MM.1S (cell line): ENCODE measurements around the gene ARID3C.
A peak's percentile ranks its signal among the peaks of the same experiment; 100 is the strongest.

Experiments
- DNase-seq: peaks from one replicate; pipeline ENCODE4 v3.0.0-alpha.2; 2015
- H2AFZ ChIP-seq: fragments of 300-600 bp; sonication (generic); 2 replicates; pipeline ENCODE4 v1.6.0; 2016; ENCODE audit warnings: antibody characterized with exemption, low read length
- H3F3A ChIP-seq: fragments of 300-600 bp; sonication (generic); 2 replicates; pipeline ENCODE4 v1.6.1; 2016; ENCODE audit warnings: mild to moderate bottlenecking, antibody characterized with exemption, low read length, moderate library complexity, mixed read lengths; ENCODE audit not compliant: insufficient read depth
- H3K27ac ChIP-seq: fragments of 300-600 bp; sonication (generic); 2 replicates; pipeline ENCODE4 v1.5.1; 2016; ENCODE audit warnings: mild to moderate bottlenecking, low read length
- H3K27me3 ChIP-seq: fragments of 300-600 bp; sonication (generic); replicated peaks from 2 replicates; pipeline ENCODE4 v1.6.0; 2016; ENCODE audit warnings: low read length; ENCODE audit not compliant: insufficient read depth
- H3K36me3 ChIP-seq: fragments of 300-600 bp; sonication (generic); replicated peaks from 2 replicates; pipeline ENCODE4 v1.6.1; 2016; ENCODE audit warnings: mild to moderate bottlenecking, low read length, mixed read lengths; ENCODE audit not compliant: insufficient read depth
- H3K4me1 ChIP-seq: fragments of 300-600 bp; sonication (generic); 2 replicates; pipeline ENCODE4 v1.6.1; 2016; ENCODE audit warnings: low read length, mixed read lengths
- H3K4me2 ChIP-seq: fragments of 300-600 bp; sonication (generic); 2 replicates; pipeline ENCODE4 v1.6.0; 2016; ENCODE audit warnings: low read depth, low read length
- H3K4me3 ChIP-seq: fragments of 300-600 bp; sonication (generic); 2 replicates; pipeline ENCODE4 v1.5.1; 2016; ENCODE audit warnings: low read length, mixed read lengths
- H3K79me2 ChIP-seq: fragments of 300-600 bp; sonication (generic); 2 replicates; pipeline ENCODE4 v1.6.1; 2016; ENCODE audit warnings: mixed run types, low read length, mixed read lengths
- H3K9ac ChIP-seq: fragments of 300-600 bp; sonication (generic); 2 replicates; pipeline ENCODE4 v1.6.1; 2016; ENCODE audit warnings: low read length, mixed read lengths
- H3K9me2 ChIP-seq: fragments of 300-600 bp; sonication (generic); replicated peaks from 2 replicates; pipeline ENCODE4 v1.6.1; 2016; ENCODE audit warnings: mild to moderate bottlenecking, low read length, mixed read lengths; ENCODE audit not compliant: insufficient read depth
- H3K9me3 ChIP-seq: fragments of 300-600 bp; sonication (generic); replicated peaks from 2 replicates; pipeline ENCODE4 v1.6.1; 2016; ENCODE audit warnings: mild to moderate bottlenecking, low read length, mixed read lengths; ENCODE audit not compliant: insufficient read depth
- H4K20me1 ChIP-seq: fragments of 300-600 bp; sonication (generic); 2 replicates; pipeline ENCODE4 v1.6.1; 2016; ENCODE audit warnings: mild to moderate bottlenecking, low read length, moderate library complexity, mixed read lengths; ENCODE audit not compliant: insufficient read depth
- CTCF ChIP-seq: fragments of 300-600 bp; sonication (generic); IDR thresholded peaks from 2 replicates; pipeline ENCODE4 v1.5.1; 2016; ENCODE audit warnings: antibody characterized with exemption, low read length, mixed read lengths
- EZH2 ChIP-seq: fragments of 300-600 bp; sonication (generic); optimal IDR thresholded peaks from 2 replicates; pipeline ENCODE3; 2017; ENCODE audit warnings: low read depth, mild to moderate bottlenecking, antibody characterized with exemption, low read length, mixed read lengths
- EZH2phosphoT487 ChIP-seq: fragments of 300-600 bp; sonication (generic); IDR thresholded peaks from 2 replicates; pipeline ENCODE4 v1.6.1; 2018; ENCODE audit warnings: antibody characterized with exemption, low read length

Gene ARID3C

DNA sequence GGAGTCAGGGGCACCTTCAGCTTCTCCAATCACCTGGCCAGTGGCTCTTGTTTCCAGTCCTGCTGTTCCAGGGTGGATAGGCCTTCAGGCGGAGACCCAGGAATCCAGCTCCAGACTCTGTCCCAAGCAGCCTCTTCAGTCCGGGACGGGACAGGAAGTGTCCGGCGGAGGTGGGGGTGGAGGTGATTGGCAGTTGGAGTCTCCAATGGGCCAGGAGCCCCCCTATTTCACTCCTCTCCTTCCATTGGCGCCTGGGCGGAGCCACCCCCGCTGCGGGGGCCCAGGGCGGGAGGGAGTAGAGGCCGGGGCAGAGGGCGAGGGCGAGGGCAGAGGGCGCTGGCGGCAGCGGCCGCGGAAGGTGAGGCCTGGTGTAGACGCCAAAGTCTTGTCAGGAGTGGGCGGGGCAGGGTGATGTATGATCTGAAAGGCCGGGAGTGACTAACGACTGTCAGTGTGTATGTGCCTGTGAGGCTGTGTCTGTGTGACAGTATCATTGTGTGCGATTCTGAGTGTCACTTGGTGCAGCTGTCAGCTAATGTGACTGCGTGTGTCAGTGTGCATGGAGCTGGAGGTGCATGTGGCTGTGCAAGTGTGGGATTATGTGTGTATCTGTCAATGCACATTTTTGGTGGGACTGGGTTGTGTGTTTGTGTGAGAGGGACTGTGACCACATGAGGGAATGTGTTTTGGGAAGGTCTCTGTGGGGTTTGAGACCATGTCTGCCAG is 23.2 kb upstream of the ARID3C start, which contains the start of gene IL11RA:
Gene IL11RA, plus strand, starts transcription at position 310 of the 726 bp plus-strand sequence. CDS start 3,033 bp downstream, outside the sequence.
- no peaks in the 10 kb centered on the region for H3K27me3 ChIP-seq
- no peaks in the 10 kb centered on the region for H3K9me3 ChIP-seq
- H3K27ac ChIP-seq, result no peak within 1 kb of the TSS; the same call in 1 of the 2 replicates
- peaks cover 21% of the 10 kb centered on the region for H3K79me2 ChIP-seq
- no peaks in the 10 kb centered on the region for H4K20me1 ChIP-seq
- H3K4me3 ChIP-seq, result peak within 1 kb of the TSS; percentile 42
- peaks cover 10% of the 10 kb centered on the region for H3K4me1 ChIP-seq
- H2AFZ ChIP-seq, result 0 out of 2 replicates have a peak within 1 kb of the TSS, but pooled peaks have one; percentile 27
- peaks cover 6% of the 10 kb centered on the region for H3F3A ChIP-seq
- H3K4me2 ChIP-seq, result peak within 1 kb of the TSS; percentile 64
- peak; percentile 41 for DNase-seq
- no peaks in the 10 kb centered on the region for H3K9me2 ChIP-seq
- TF ChIP-seq CTCF (no peak), EZH2phosphoT487 (no peak), EZH2 (no peak)
- H3K36me3 ChIP-seq, result 0 out of 2 replicates have a peak, but pooled peaks cover 3% of the 10 kb centered on the region
- peak within 1 kb of the TSS; percentile 14; the same call in 1 of the 2 replicates for H3K9ac ChIP-seq

- no peak overlapping the region for H2AFZ ChIP-seq
- H3K9me3 ChIP-seq, result no peaks in the 10 kb centered on the region
- H3K4me3 ChIP-seq, result no peak overlapping the region
- H4K20me1 ChIP-seq, result no peaks in the 10 kb centered on the region
- peaks cover 12% of the 10 kb centered on the region for H3F3A ChIP-seq
- H3K79me2 ChIP-seq, result peaks cover 22% of the 10 kb centered on the region
- H3K4me2 ChIP-seq, result no peak overlapping the region
- H3K27ac ChIP-seq, result no peak overlapping the region; the same call in 1 of the 2 replicates
- H3K36me3 ChIP-seq, result 0 out of 2 replicates have a peak, but pooled peaks cover 3% of the 10 kb centered on the region
- TF ChIP-seq EZH2, result no peak
- H3K4me1 ChIP-seq, result peaks cover 10% of the 10 kb centered on the region
- H3K9me2 ChIP-seq, result no peaks in the 10 kb centered on the region
- no peak for DNase-seq
- no peaks in the 10 kb centered on the region for H3K27me3 ChIP-seq
- H3K9ac ChIP-seq, result 0 out of 2 replicates have a peak overlapping the region, but pooled peaks have one; percentile 14
Measured at GRCh38 chr9:34651321-34651720, 22.5 kb upstream of the ARID3C start.

GRCh38 chr9:34650816-34651215 is 21.9 kb upstream of the ARID3C start:
- H2AFZ ChIP-seq, result no peak overlapping the region
- no peak overlapping the region for H3K4me2 ChIP-seq

More at GRCh38 chr9:34650816-34651215, 21.9 kb upstream of the ARID3C start:
- Histone ChIP-seq H3K9ac (no peak overlapping the region), H3K27me3 (no peaks in the 10 kb centered on the region), H3F3A (peaks cover 15% of the 10 kb centered on the region), H4K20me1 (no peaks in the 10 kb centered on the region), H3K4me1 (peaks cover 14% of the 10 kb centered on the region), H3K4me3 (no peak overlapping the region), H3K27ac (no peak overlapping the region), H3K9me2 (no peaks in the 10 kb centered on the region), H3K79me2 (peaks cover 22% of the 10 kb centered on the region), H3K9me3 (no peaks in the 10 kb centered on the region), H3K36me3 (0 out of 2 replicates have a peak, but pooled peaks cover 3% of the 10 kb centered on the region)
- DNase-seq, result no peak
- TF ChIP-seq EZH2 (no peak), CTCF (no peak)
